Measurements from ENCODE around the gene GBP1.
"Not testable (repeated sequence)": the region's sequence is repeated elsewhere in the genome, so short reads cannot be mapped to it uniquely, and the experiment has no call there.

GBP1 gene

GRCh38 chr1:89089962-89090361, 25.0 kb upstream of the GBP1 start:
- no peak overlapping the region for H3K9ac ChIP-seq
- no peaks in the 10 kb centered on the region for H3K36me3 ChIP-seq
- no peak for TF ChIP-seq Cebpa-rat (IDR thresholded peaks at IDR 0.05)
- no peak overlapping the region for H3K4me2 ChIP-seq
- H4K20me1 ChIP-seq: no peaks in the 10 kb centered on the region
- H3K27me3 ChIP-seq: no peaks in the 10 kb centered on the region
- no peaks in the 10 kb centered on the region for H3K4me1 ChIP-seq
- no peak overlapping the region for H3K27ac ChIP-seq
- no peaks in the 10 kb centered on the region for H3K9me3 ChIP-seq (replicated peaks in 1 of 11)
- no peak overlapping the region for H3K4me3 ChIP-seq

GRCh38 chr1:89088572-89088971, 23.6 kb upstream of the GBP1 start:
- Histone ChIP-seq H3K27ac (no peak overlapping the region), H4K20me1 (no peaks in the 10 kb centered on the region), H3K9me3 (replicated peaks in 1 of 11) (no peaks in the 10 kb centered on the region), H3K4me3 (no peak overlapping the region), H3K4me1 (no peaks in the 10 kb centered on the region), H3K9ac (no peak overlapping the region), H3K36me3 (no peaks in the 10 kb centered on the region), H3K27me3 (no peaks in the 10 kb centered on the region), H3K4me2 (no peak overlapping the region)
- TF ChIP-seq Cebpa-rat (IDR thresholded peaks at IDR 0.05): no peak

- H3K27me3 ChIP-seq: no peaks in the 10 kb centered on the region
- no peak for TF ChIP-seq Cebpa-rat (IDR thresholded peaks at IDR 0.05)
- H3K4me3 ChIP-seq: no peak overlapping the region
- H3K4me2 ChIP-seq: no peak overlapping the region
- no peaks in the 10 kb centered on the region for H3K4me1 ChIP-seq
- no peaks in the 10 kb centered on the region; a peak in 1 of 22 replicates for H3K9me3 ChIP-seq (replicated peaks in 1 of 11)
- no peaks in the 10 kb centered on the region for H3K36me3 ChIP-seq
- H3K27ac ChIP-seq: no peak overlapping the region
- H4K20me1 ChIP-seq: no peaks in the 10 kb centered on the region
- no peak overlapping the region for H3K9ac ChIP-seq
Measured at GRCh38 chr1:89087241-89087640, 22.2 kb upstream of the GBP1 start.

GRCh38 chr1:89085781-89086180, 20.8 kb upstream of the GBP1 start:
- no peak for TF ChIP-seq Cebpa-rat (IDR thresholded peaks at IDR 0.05)
- Histone ChIP-seq H3K4me1 (peaks cover 0 to 10% (median 0%) of the 10 kb centered on the region in 10 experiments; a peak in 4 of 20 replicates), H3K36me3 (no peaks in the 10 kb centered on the region), H3K27me3 (no peaks in the 10 kb centered on the region), H3K4me3 (no peak overlapping the region), H3K9me3 (replicated peaks in 1 of 11) (peaks cover 0 to 8% (median 4%) of the 10 kb centered on the region in 11 experiments; a peak in 12 of 22 replicates), H3K27ac (no peak overlapping the region), H4K20me1 (no peaks in the 10 kb centered on the region), H3K9ac (no peak overlapping the region), H3K4me2 (no peak overlapping the region)

- no peak for TF ChIP-seq Cebpa-rat (IDR thresholded peaks at IDR 0.05)
- H3K27me3 ChIP-seq: no peaks in the 10 kb centered on the region
- H3K4me3 ChIP-seq: no peak overlapping the region
Measured at GRCh38 chr1:89081005-89081404, 16.0 kb upstream of the GBP1 start.

GRCh38 chr1:89080068-89080467, 15.1 kb upstream of the GBP1 start:
- not testable (repeated sequence) for H3K36me3 ChIP-seq, H3K27me3 ChIP-seq, H3K4me3 ChIP-seq, H3K4me2 ChIP-seq, H3K27ac ChIP-seq, H3K9ac ChIP-seq, H4K20me1 ChIP-seq
- Histone ChIP-seq H3K9me3 (replicated peaks in 1 of 11) (peaks cover 15 to 36% (median 21%) of the 10 kb centered on the region in 11 experiments; a peak in 21 of 22 replicates), H3K4me1 (peaks cover 0 to 15% (median 0%) of the 10 kb centered on the region in 10 experiments; a peak in 4 of 20 replicates)

More at GRCh38 chr1:89081005-89081404, 16.0 kb upstream of the GBP1 start:
- H4K20me1 ChIP-seq: no peaks in the 10 kb centered on the region
- peaks cover 8 to 36% (median 21%) of the 10 kb centered on the region in 11 experiments; a peak in 21 of 22 replicates for H3K9me3 ChIP-seq (replicated peaks in 1 of 11)
- H3K4me1 ChIP-seq: peaks cover 0 to 15% (median 0%) of the 10 kb centered on the region in 10 experiments; a peak in 4 of 20 replicates
- H3K4me2 ChIP-seq: peak overlapping the region in 2 of 11 experiments; percentile 40 to 49; a peak in 2 of 22 replicates
- peak overlapping the region in 2 of 11 experiments; percentile 36 to 39; a peak in 3 of 22 replicates for H3K27ac ChIP-seq
- H3K9ac ChIP-seq: peak overlapping the region in 1 of 11 experiments; percentile 48; a peak in 1 of 22 replicates
- no peaks in the 10 kb centered on the region for H3K36me3 ChIP-seq

GRCh38 chr1:89072466-89073065, 7.6 kb upstream of the GBP1 start:
- H3K9ac ChIP-seq, H3K4me3 ChIP-seq, H3K27ac ChIP-seq, H3K4me2 ChIP-seq, H3K27me3 ChIP-seq, H3K36me3 ChIP-seq, H4K20me1 ChIP-seq, H3K4me1 ChIP-seq: not testable (repeated sequence)
- H3K9me3 ChIP-seq (replicated peaks in 1 of 11): peaks cover 0 to 26% (median 15%) of the 10 kb centered on the region in 11 experiments; a peak in 12 of 22 replicates

GRCh38 chr1:89070509-89070908, 5.5 kb upstream of the GBP1 start:
- no peaks in the 10 kb centered on the region for H3K27me3 ChIP-seq
- H3K4me2 ChIP-seq: peak overlapping the region in 6 of 11 experiments; percentile 26 to 78 (median 48); a peak in 9 of 22 replicates
- H4K20me1 ChIP-seq: no peaks in the 10 kb centered on the region
- peaks cover 0 to 22% (median 14%) of the 10 kb centered on the region in 11 experiments; a peak in 12 of 22 replicates for H3K9me3 ChIP-seq (replicated peaks in 1 of 11)
- H3K4me1 ChIP-seq: peaks cover 1 to 11% (median 2%) of the 10 kb centered on the region in 10 experiments; a peak in 11 of 20 replicates
- H3K27ac ChIP-seq: no peak overlapping the region
- H3K36me3 ChIP-seq: no peaks in the 10 kb centered on the region
- H3K9ac ChIP-seq: no peak overlapping the region
- H3K4me3 ChIP-seq: no peak overlapping the region
- TF ChIP-seq Cebpa-rat (IDR thresholded peaks at IDR 0.05): no peak

GRCh38 chr1:89069951-89070350, 4.9 kb upstream of the GBP1 start:
- H3K9ac ChIP-seq: peak overlapping the region in 1 of 11 experiments; percentile 29; a peak in 1 of 22 replicates
- H3K36me3 ChIP-seq: no peaks in the 10 kb centered on the region
- peak overlapping the region in 2 of 10 experiments; percentile 6 to 31; a peak in 1 of 20 replicates for H3K4me3 ChIP-seq
- no peaks in the 10 kb centered on the region for H4K20me1 ChIP-seq
- H3K9me3 ChIP-seq (replicated peaks in 1 of 11): peaks cover 0 to 22% (median 13%) of the 10 kb centered on the region in 11 experiments; a peak in 12 of 22 replicates
- peak overlapping the region; percentile 14 to 78 (median 39); a peak in 16 of 22 replicates for H3K4me2 ChIP-seq
- TF ChIP-seq Cebpa-rat (IDR thresholded peaks at IDR 0.05): no peak
- H3K27me3 ChIP-seq: no peaks in the 10 kb centered on the region
- peak overlapping the region in 2 of 11 experiments; percentile 8 to 23; a peak in 2 of 22 replicates for H3K27ac ChIP-seq
- peaks cover 4 to 14% (median 8%) of the 10 kb centered on the region in 10 experiments; a peak in 17 of 20 replicates for H3K4me1 ChIP-seq
